Frontal cortex (tissue), 4 donors: ENCODE results near the gene POU5F1. TPM values are rescaled to one million over a fixed set of nuclear protein-coding genes. Genes with fewer than 3 reads are reported as not detected.
"Not testable (repeated sequence)": the region's sequence is repeated elsewhere in the genome, so short reads cannot be mapped to it uniquely, and the experiment has no call there.

Experiments
- DNase-seq, 2 donors: peaks; one replicate each; pipeline ENCODE4 v3.0.0; 2012; ENCODE audit warnings: low spot score in 2 of 2
- FAIRE-seq: peaks from 2 replicates; lab custom pipeline; 2012; peaks lifted over from hg19 to GRCh38; lab: Jason Lieb, UNC
- total RNA-seq: library from RNA; depleted of rRNA; stranded (reverse); fragments of >200 nt; gene quantifications from one replicate; pipeline ENCODE4 v1.2.3, GENCODE V29; 2014
- donor health status: control.
- donor health status: control.
- donor health status: control.

The POU5F1 gene
- total RNA-seq, 1 donor from 2014 or later: not detected

DNA sequence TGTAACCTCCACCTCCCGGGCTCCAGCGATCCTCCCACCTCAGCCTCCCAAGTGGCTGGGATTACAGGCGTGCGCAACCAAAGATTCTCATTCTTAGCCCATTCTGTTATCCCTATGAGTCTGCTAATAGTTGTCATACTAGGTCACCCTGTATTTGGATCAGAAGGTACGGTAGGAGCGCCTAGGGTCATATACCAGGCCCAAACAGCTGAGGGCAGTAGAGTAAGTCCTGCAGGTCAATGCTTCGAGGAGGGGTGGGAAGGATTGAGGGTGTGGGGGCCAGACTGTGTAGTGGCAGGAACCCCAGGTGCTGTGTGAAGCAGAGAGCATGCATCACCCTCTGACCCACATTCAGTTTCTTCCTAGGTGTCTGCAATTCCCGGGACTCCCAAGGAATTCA is 22.7 kb upstream of the POU5F1 start:
- no peak for FAIRE-seq
- DNase-seq: no peak

DNA sequence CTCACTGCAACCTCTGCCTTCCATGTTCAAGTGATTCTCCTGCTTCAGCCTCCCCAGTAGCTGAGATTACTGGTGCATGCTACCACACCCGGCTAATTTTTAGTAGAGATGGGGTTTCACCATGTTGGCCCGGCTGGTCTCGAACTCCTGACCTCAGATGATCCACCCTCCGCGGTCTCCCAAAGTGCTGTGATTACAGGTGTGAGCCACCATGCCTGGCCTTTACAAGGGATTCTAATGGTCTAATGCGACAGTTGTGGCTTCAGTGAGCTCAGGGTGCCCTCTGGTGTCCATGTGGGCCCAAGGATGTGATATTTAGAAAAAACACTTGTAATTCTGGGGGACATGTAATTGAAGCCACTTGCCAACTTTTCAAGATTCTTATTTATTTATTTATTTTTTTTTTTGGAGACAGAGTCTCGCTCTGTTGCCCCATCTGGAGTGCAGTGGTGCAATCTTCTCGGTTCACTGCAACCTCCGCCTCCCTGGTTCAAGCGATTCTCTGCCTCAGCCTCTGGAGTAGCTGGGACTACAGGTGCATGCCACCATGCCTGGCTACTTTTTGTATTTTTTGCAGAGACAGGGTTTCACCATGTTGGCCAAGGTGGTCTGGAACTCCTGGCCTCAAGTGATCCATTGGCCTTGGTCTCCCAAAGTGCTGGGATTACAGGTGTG is 22.1 kb upstream of the POU5F1 start:
- DNase-seq: peak in 1 of 2 donors; percentile 48
- not testable (repeated sequence) for FAIRE-seq

DNA sequence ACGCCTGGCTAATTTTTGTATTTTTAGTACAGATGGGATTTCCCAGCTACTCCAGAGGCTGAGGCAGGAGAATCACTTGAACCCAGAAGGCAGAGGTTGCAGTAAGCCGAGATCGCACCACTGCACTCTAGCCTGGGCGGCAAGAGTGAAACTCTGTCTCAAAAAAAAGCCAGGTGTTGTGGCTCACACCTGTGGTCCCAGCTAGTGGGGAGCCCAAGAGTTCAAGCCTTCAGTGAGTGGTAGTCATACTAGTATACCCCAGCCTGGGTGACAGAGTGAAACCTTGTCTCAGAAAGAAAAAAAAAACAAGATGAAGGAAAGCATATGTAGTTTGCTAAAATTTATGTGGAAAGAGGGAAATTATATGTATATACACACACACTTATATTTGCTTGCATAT is 20.0 kb upstream of the POU5F1 start:
- no peak for FAIRE-seq

DNA sequence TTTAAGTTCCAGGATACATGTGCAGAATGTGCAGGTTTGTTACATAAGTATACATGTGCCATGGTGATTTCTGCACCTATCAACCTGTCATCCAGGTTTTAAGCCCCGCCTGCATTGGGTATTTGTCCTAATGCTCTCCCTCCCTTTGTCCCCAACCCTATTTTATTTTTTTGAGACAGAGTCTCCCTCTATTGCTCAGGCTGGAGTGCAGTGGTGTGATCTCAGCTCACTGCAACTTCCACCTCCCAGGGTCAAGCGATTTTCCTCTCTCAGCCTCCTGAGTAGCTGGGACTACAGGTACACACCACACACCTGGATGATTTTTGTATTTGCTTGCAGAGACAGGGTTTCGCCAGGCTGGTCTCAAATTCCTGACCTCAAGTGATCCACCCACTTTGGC is 18.7 kb upstream of the POU5F1 start:
- DNase-seq, FAIRE-seq: not testable (repeated sequence)

More for the DNA sequence above, 20.0 kb upstream of the POU5F1 start:
- no peak for DNase-seq

DNA sequence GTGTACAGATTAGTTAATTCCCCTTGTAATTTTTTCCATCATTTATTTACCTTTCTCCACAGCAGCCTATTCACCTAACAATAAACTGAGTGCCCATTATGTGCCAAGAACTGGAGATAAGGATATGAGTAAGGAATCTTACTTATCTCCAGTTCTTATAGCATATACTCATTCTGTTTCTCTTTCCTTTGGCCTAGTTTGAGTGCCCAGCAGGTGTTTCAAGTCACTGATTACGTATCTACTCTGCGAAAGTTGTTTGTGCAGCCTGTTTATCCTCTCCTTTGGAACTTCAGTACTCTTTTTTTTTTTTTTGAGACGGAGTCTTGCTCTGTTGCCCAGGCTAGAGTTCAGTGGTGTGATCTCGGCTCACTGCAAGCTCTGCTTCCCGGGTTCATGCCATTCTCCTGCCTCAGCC is 17.3 kb upstream of the POU5F1 start:
- FAIRE-seq (no peak), DNase-seq (no peak)

DNA sequence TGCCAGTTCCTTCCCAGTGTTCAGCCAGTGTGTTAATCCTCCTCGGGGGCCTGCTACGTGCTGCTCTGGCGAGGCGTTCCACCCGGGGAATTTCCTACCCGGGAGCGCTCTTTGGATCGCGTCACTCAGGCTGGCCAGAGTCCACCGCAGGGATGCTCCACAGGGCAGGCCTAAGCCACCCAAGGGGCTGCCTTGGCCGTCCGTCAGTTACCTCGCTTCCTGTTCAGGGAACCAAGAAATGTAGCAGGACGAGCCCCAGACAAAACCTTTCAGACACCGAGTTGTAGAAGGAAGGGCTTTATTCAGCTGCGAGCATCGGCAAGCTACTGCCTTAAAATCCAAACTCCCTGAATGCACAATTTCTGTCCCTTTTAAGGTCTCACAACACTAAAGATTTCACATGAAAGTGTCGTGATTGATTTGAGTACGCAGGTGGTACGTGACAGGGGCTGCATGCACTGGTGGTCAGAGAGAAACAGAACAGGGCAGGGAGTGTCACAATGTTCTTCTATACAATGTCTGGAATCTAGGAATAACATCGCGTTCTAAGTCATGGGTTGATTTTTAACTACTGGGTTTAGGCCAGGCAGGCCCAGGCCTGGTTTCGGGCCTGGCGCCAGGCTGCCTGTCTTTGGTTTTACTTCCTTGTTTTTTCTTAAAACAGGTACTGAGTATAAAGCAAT is 15.7 kb upstream of the POU5F1 start:
- DNase-seq (no peak), FAIRE-seq (no peak)

DNA sequence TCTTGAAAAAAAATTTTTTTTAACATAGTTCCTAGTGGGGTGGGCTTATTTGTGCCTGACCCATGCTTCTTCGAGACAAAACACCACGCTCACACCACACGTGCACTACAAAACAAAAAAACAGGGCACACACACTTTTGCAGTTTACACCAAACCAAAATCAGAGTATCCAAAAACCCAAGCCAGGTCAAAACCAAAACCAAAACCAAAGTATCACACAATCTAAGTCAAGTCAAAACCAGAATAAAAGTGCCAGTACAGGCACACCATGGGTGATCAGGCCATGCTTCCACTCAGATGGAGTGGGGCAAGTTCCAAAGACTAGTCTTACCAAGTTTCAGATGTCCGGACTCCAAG is 15.2 kb upstream of the POU5F1 start:
- not testable (repeated sequence) for FAIRE-seq, DNase-seq

DNA sequence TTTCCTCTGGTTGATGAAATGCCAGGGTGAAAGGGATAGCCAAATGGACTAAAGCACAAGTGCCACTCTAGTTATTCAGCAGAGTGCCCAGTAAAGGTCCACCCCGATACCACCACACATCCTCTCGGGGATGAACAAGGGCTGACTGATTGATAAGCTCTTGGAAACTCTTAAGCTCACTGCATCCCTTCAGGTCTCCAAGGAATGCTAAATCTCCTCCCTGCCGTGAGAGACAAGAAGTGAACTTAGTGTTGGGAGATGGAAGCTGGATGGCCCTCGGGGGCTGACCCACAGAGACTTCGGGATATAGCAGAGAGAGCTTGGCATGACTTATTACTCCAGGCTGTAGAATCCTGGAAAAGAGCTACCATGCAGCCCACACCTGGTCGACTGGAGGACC is 13.4 kb upstream of the POU5F1 start:
- not testable (repeated sequence) for FAIRE-seq, DNase-seq

DNA sequence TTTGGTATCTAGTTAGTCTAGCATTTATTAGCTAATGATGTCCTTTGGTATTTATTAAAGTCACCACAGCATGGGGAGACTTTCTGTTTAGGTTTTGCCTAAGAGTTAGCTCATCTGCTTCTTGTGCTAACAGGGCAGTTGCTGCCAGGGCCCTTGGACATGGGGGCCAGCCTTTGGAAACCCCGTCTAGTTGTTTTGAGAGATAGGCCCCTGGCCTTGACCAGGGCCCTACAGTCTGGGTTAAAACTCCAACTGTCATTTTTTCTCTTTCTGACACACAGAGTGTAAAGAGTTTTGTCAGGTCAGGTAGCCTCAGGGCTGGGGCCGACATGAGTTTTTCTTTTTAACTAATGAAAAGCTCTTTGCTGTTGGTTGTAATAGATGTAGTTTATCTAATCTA is 12.8 kb upstream of the POU5F1 start:
- not testable (repeated sequence) for FAIRE-seq

DNA sequence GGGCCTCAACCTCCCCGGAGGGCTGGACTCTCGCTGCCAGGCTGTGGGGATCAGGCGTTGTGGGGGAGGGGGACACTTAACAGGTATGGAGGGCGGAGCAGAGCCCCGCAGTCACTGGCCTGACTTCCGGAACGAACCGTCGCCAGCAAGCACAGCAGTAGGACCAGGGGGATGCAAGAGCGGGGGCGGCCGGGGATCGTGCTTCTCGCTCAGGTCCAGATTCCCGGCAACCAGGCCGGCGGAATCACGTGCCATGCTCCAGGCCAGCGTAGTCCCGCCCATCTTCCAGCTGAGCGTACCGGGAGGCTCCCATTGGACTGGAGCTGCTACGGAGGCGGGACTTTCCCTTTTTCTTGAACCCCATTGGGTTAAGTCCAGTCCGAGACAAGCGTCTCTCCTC is 10.0 kb upstream of the POU5F1 start:
- DNase-seq (peak in 1 of 2 donors; percentile 61), FAIRE-seq (no peak)

More for the DNA sequence above, 12.8 kb upstream of the POU5F1 start:
- DNase-seq: not testable (repeated sequence)

DNA sequence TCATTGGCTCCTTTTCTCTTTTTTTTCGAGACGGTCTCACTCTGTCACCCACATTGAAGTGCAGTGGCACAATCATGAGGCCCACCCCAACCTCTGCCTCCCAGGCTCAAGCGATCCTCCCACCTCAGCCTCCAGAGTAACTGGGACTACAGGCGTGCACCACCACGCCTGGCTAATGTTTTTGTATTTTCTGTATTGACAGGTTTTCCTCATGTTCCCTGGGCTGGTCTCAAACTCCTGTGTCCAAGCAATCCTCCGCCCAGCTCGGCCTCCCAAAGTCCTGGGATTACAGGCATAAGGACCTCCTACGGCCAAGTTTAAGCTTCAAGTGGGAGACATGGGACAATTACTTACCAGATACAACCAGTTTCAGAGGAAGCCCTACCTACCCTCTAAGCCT is 9.4 kb upstream of the POU5F1 start:
- no peak for FAIRE-seq

DNA sequence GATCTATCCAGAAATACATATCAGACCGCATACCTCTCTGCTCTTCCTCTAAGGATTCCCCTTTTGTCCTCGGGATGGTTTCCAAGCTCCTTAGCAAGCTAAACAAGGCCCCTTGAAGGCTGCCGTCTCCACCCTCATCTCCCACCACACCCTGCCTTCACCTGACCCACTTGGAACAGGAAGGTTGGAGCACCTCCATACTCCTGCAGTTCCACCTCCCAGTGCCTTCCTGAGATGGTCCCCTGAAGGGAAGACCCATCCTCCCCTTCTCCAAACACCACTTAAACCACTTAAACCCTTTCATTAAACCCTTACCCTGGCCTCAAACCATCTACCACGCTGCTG is 8.5 kb upstream of the POU5F1 start:
- FAIRE-seq (no peak), DNase-seq (no peak)

More for the DNA sequence above, 9.4 kb upstream of the POU5F1 start:
- DNase-seq: no peak

DNA sequence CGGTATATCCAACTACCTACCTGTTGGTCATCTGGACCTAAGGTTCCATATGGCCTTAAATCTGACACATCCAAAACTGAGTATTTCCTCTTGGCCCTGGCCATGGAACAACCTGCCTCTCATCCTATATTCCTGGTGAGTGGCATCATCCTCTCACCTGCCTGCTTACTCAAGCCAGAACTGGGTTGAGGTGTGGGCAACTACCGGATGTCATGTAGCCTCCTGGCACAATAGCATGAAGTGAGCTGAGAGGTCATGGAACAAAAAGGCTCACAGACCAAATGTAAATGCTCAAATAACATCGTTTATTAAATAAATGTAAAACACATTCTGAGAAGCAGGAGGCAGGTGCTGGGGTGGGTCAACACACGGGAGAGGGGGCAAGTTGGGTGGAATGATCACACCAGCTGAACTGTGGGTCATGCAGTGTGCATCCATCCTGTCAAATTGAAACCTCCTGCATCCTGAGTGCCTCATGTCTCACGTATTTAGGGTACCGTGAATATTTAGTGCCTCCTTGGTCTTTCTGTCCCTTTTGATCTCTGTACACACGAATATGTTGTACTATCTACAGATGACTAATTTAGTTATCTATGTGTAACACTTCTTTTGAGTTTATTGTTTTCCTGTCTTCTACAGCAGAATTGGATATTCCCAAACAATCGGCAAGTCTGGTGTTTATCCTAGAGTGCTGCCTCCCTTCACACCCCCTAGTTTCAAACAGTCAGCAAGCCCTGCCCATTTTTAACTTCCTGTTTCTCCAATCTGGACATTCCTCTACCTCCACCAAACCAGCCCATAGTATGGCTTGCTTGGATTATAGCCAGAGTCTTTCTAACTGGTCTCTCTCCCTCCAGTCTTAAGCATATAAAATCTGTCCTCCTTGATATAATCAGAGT is 7.9 kb upstream of the POU5F1 start:
- FAIRE-seq: no peak
- no peak for DNase-seq

DNA sequence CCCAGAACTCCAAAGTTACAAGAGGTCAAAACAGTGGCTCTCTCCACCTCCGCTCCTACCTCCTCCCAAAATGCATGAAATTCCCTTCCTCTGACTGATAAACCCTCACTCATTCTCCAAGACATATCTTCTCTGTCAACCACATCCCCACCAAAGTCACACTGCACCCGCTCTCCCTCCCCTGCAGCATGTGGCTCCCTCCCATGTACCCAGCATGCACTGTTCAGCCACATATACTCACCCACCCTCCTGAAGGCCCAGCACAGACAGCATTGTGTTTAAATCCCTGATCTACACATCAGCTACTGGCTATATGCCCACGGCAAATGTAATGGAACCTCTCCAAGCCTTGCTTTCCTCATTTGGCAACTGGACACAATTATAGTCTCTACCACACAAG is 5.5 kb upstream of the POU5F1 start:
- FAIRE-seq (no peak), DNase-seq (no peak)

DNA sequence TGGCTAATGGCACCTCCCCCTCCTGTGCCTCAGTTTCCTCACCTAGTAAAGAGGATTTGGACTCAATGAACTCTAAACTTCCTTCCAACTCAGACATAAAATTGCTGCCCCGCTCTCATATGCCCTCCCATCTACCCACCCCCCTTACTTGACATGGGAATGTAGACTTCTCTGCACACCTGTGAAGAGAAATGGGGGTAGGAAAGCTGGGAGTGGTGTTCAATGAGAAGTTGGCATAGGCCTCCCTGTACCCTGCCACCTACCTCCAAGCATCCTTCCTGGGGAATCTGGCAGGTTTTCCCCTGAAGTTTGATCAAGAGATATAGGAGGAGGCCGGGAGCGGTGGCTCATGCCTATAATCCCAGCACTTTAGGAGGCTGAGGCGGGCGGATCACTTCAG is 3.9 kb upstream of the POU5F1 start:
- DNase-seq: no peak
- no peak for FAIRE-seq

DNA sequence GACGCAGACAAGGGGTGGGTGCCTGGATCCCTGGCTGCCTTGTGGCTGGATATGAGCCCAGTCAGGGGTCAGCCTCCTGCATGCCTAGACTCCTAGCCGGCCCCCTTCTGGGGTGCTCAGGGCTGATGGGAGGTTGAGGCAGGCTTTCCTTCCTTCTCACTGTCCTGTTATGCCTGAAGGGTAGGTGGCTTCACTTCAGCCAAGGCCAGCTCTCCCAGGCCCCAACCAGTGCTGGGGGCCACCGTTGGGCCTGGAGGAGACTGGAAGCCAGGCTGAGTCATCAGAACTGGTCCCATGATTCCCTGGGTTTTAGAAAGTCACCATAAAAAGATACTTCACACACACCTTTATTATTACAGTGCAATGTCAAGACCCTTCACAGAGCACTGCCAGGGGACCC is 2.9 kb upstream of the POU5F1 start:
- FAIRE-seq: no peak
- DNase-seq: no peak

DNA sequence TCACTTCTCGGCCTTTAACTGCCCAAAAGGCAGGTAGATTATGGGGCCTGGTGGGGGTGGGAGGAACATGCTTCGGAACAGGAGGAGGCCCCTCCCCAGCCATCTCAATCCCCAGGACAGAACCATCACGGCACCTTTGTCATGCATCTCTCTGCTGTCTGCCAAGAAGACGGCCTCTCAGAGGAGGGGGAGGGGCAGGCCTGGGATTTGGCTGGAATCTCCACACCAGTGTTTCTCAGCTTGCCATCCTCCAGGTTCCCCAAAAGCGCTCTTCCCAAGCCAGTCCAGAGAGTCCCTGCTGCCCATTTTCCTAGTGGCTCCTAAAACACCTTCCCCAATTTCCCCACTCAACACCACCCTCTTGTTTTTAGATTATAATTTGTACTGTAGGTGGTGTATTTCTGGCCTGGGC is 2.5 kb upstream of the POU5F1 start:
- DNase-seq (no peak), FAIRE-seq (no peak)

DNA sequence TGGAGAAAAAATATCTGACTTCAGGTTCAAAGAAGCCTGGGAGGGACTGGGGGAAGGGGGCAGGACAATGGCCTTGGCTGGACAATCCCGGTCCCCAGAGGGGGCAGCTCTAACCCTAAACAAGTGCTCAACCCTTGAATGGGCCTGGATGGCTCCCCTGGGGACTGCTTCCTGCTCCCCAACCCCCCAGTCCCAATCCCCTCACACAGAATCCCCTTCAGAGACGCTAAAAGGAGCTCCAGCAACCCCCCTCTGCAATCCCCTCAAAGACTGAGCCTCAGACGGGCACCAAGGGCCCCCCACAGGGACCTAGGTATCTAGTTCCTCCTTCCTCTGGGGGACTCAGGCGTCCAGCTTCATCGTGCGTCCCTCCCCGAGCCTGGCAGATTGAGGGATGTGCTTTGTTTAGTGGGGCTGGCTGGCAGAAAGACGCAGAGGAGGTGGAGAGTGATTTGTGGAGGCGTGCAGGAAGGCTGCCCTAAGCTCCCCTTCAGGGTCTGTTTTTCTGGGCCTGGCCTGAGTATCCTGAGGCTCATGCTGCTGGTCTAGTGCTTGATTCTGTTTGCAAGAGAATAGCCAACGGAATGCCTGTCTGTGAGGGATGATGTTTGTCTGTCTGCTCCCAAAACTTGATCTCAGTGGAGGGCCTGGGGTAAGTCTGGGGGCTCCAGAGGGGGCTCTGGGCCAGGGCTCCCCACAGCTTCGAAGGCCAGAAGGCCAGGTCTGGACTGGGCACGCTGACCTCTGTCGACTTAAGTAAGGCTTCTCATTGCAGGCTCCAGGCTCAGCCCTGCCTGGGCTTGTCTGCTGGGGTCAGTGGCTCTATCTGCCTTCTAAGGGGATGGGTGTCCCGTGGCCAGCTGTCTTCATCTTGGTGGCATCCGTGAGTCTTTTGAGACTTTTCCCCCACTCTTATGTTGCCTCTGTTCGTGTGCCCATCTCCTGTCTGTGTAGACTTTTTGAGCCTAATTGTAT is 1.7 kb upstream of the POU5F1 start:
- FAIRE-seq: no peak
- DNase-seq: no peak

DNA sequence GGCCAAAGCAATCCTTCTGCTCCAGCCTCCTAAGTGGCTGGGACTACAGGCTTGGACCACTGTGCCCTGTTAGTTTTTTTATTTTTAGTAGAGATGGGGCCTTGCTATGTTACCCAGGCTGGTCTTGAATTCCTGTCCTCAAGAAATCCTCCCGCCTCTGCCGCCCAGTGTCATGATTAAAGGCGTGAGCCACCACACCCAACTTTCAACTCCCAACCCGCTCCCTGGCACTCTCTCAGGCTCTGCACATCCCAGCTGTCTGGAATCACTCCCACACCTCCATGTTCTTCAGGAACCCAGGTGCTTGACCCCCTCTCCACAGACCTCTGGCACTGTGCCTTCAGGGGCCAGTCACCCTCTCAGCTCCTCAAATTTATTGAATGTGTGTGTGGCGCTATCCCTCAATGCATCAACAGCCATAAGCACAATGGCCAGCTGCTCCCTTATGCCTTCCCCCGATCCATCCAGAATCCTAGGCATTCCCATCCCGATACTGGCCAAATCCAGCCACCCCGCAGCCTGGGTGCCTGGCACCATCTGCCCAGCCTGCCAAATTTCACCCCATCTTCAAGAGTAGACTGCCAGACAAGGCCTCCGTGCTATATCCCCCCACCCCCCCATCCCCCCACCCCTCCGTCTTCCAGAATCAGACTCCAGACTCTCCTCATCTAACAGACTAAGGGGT is 647 bp upstream of the POU5F1 start:
- DNase-seq (no peak), FAIRE-seq (no peak)
